Left hindlimb (tissue), 1 donor: ENCODE data around the gene FFAR3.

Experiments used
- DNase-seq: peaks from one replicate; pipeline ENCODE4 v3.0.0-alpha.2; 2018

The FFAR3 gene

GRCh38 chr19:35357867-35358573, at the start of gene FFAR3:
Gene FFAR3 (plus strand): TSS chr19:35358460. CDS start chr19:35358891, 431 bp downstream.
- DNase-seq = no peak

- DNase-seq = no peak
These were observed 49.4 kb upstream of the FFAR3 start for GRCh38 chr19:35308910-35309309.

- peak; percentile 79 for DNase-seq
These were observed 48.6 kb upstream of the FFAR3 start for GRCh38 chr19:35309481-35310279.

- DNase-seq = no peak
These were observed 47.9 kb upstream of the FFAR3 start for GRCh38 chr19:35310331-35310730.

GRCh38 chr19:35310811-35311465, 47.3 kb upstream of the FFAR3 start:
- DNase-seq = no peak

GRCh38 chr19:35311901-35312665, 46.2 kb upstream of the FFAR3 start:
- no peak for DNase-seq

- DNase-seq = no peak
These were observed 44.7 kb upstream of the FFAR3 start for GRCh38 chr19:35313587-35313986.

- DNase-seq = no peak
These were observed 44.2 kb upstream of the FFAR3 start for GRCh38 chr19:35314031-35314430.

- DNase-seq = no peak
These were observed 43.3 kb upstream of the FFAR3 start for GRCh38 chr19:35314858-35315470.

GRCh38 chr19:35315883-35316282, 42.4 kb upstream of the FFAR3 start:
- no peak for DNase-seq

GRCh38 chr19:35316560-35316959, 41.7 kb upstream of the FFAR3 start:
- no peak for DNase-seq

GRCh38 chr19:35317464-35318043, 40.7 kb upstream of the FFAR3 start:
- no peak for DNase-seq

- peak; percentile 54 for DNase-seq
These were observed 39.4 kb upstream of the FFAR3 start for GRCh38 chr19:35318679-35319448.

GRCh38 chr19:35320065-35320713, 38.1 kb upstream of the FFAR3 start:
- DNase-seq = no peak

- no peak for DNase-seq
These were observed 37.0 kb upstream of the FFAR3 start for GRCh38 chr19:35321291-35321690.

- DNase-seq = no peak
These were observed 36.2 kb upstream of the FFAR3 start for GRCh38 chr19:35322014-35322413.

- DNase-seq = no peak
These were observed 30.6 kb upstream of the FFAR3 start for GRCh38 chr19:35327642-35328041.

GRCh38 chr19:35328851-35329285, 29.4 kb upstream of the FFAR3 start, which contains the start of gene CD22:
Gene CD22 (plus strand): TSS chr19:35329187. CDS start chr19:35332041, 2,854 bp downstream.
- no peak for DNase-seq

- no peak for DNase-seq
These were observed 28.9 kb upstream of the FFAR3 start for GRCh38 chr19:35329323-35329722.

- no peak for DNase-seq
These were observed 27.8 kb upstream of the FFAR3 start for GRCh38 chr19:35330475-35330874.
